ENCODE data around the gene KIZ.

The KIZ gene

GRCh38 chr20:21101453-21101931, 24.4 kb upstream of the KIZ start:
- Histone ChIP-seq H3K9me3 (no peaks in the 10 kb centered on the region; the same call in 1 of the 2 replicates), H3K36me3 (replicated peaks) (no peaks in the 10 kb centered on the region), H3K4me1 (peaks cover 6% of the 10 kb centered on the region), H3K27me3 (ENCODE audit: low read depth) (peaks cover 29% of the 10 kb centered on the region), H3K4me3 (no peak overlapping the region)
- no peak for DNase-seq (ENCODE audit: low spot score in 2 of 2)
- in situ Hi-C loops (cut with MboI; ENCODE audit: low sequenced_read_pairs), result no loop called here

GRCh38 chr20:21101932-21102575, 23.8 kb upstream of the KIZ start:
- no peak for DNase-seq (ENCODE audit: low spot score in 2 of 2)
- Histone ChIP-seq H3K27me3 (ENCODE audit: low read depth) (peaks cover 29% of the 10 kb centered on the region), H3K4me3 (no peak overlapping the region), H3K9me3 (no peaks in the 10 kb centered on the region; the same call in 1 of the 2 replicates), H3K36me3 (replicated peaks) (no peaks in the 10 kb centered on the region), H3K4me1 (peaks cover 6% of the 10 kb centered on the region)
- in situ Hi-C loops (cut with MboI; ENCODE audit: low sequenced_read_pairs), result no loop called here

GRCh38 chr20:21102603-21103311, 23.1 kb upstream of the KIZ start:
- in situ Hi-C loops (cut with MboI; ENCODE audit: low sequenced_read_pairs), result no loop called here

DNA sequence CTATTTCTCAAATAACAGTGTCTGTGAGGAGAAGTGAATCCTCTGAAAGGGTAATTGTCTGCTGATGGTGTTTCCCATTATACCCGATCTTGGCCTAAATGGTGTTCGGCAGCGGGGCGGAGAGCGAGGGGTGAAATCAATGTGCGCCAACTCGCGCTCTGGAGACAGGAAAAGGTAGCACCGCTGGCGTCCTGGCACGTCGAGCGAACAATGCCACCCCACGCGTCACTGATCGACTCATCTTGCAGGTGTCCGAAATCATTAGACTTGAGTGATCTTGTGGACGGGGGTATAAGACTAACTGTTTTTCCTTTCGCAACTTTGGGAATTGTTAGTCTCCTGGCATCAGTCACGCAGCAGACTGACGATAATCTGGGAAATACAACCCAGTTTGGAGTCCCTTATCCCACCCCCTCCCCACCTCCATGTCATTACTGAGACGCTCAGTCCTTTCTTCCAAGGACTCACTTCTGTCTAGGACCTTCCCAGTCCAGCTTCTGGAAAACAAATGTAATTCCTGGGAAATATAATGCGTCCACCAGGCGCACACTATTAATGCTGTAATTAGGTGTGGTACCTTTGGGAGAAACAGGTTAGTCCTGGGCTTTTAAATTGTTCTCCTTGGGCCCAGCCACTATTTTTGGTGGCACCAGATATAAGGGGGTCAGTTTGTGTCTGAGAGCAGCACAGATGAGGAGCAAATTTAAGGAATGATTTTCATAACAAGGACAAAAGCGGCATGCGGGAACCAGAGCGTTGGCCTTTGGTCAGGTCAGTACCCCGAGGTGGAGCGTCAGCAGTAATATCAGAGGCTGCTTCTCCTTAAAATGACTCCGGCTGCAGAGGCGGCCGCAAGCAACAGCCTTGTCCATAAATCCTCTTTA, 22.1 kb upstream of the KIZ start:
- DNase-seq (ENCODE audit: low spot score in 2 of 2), result no peak
- H3K27me3 ChIP-seq (ENCODE audit: low read depth), result peaks cover 20% of the 10 kb centered on the region
- no peaks in the 10 kb centered on the region for H3K36me3 ChIP-seq (replicated peaks)
- peaks cover 6% of the 10 kb centered on the region for H3K4me1 ChIP-seq
- H3K9me3 ChIP-seq, result no peaks in the 10 kb centered on the region; the same call in 1 of the 2 replicates
- no peak overlapping the region for H3K4me3 ChIP-seq
- in situ Hi-C loops (cut with MboI; ENCODE audit: low sequenced_read_pairs), result no loop called here

More at GRCh38 chr20:21102603-21103311, 23.1 kb upstream of the KIZ start:
- DNase-seq (ENCODE audit: low spot score in 2 of 2), result no peak
- Histone ChIP-seq H3K36me3 (replicated peaks) (no peaks in the 10 kb centered on the region), H3K4me3 (no peak overlapping the region), H3K4me1 (peaks cover 6% of the 10 kb centered on the region), H3K9me3 (no peaks in the 10 kb centered on the region; the same call in 1 of the 2 replicates), H3K27me3 (ENCODE audit: low read depth) (peaks cover 27% of the 10 kb centered on the region)

DNA sequence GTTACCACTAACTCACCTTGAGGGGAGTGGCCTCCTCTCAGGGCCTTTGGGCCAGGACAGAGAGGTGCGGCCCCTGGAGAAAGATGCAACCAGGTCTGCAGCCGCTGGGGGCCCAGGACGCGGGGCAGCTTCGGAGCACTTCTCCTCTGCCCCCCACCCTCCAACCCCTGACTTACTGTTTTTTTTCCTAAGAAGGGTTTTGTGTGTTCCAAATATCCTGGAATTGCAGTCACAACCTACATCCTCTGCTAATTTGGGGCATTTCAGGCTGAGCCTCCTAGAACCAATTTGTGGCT, 21.5 kb upstream of the KIZ start:
- no peaks in the 10 kb centered on the region for H3K36me3 ChIP-seq (replicated peaks)
- no peaks in the 10 kb centered on the region; the same call in 1 of the 2 replicates for H3K9me3 ChIP-seq
- no peak overlapping the region for H3K4me3 ChIP-seq
- in situ Hi-C loops (cut with MboI; ENCODE audit: low sequenced_read_pairs), result no loop called here
- DNase-seq (ENCODE audit: low spot score in 2 of 2), result no peak
- peaks cover 6% of the 10 kb centered on the region for H3K4me1 ChIP-seq
- H3K27me3 ChIP-seq (ENCODE audit: low read depth), result peaks cover 14% of the 10 kb centered on the region

- Histone ChIP-seq H3K9me3 (no peaks in the 10 kb centered on the region; the same call in 1 of the 2 replicates), H3K36me3 (replicated peaks) (no peaks in the 10 kb centered on the region), H3K27me3 (ENCODE audit: low read depth) (peaks cover 9% of the 10 kb centered on the region), H3K4me1 (peaks cover 6% of the 10 kb centered on the region), H3K4me3 (no peak overlapping the region)
- no peak for DNase-seq (ENCODE audit: low spot score in 2 of 2)
- in situ Hi-C loops (cut with MboI; ENCODE audit: low sequenced_read_pairs), result no loop called here
Observed at GRCh38 chr20:21104921-21105320, 21.0 kb upstream of the KIZ start.

GRCh38 chr20:21105429-21106170, 20.3 kb upstream of the KIZ start:
- no peaks in the 10 kb centered on the region; the same call in 1 of the 2 replicates for H3K9me3 ChIP-seq
- no peaks in the 10 kb centered on the region for H3K36me3 ChIP-seq (replicated peaks)
- H3K4me3 ChIP-seq, result no peak overlapping the region
- peaks cover 4% of the 10 kb centered on the region; the same call in 1 of the 2 replicates for H3K27me3 ChIP-seq (ENCODE audit: low read depth)
- no peak for DNase-seq (ENCODE audit: low spot score in 2 of 2)
- peaks cover 1% of the 10 kb centered on the region for H3K4me1 ChIP-seq
- in situ Hi-C loops (cut with MboI; ENCODE audit: low sequenced_read_pairs), result no loop called here

- no peaks in the 10 kb centered on the region for H3K36me3 ChIP-seq (replicated peaks)
- no peaks in the 10 kb centered on the region for H3K9me3 ChIP-seq
- in situ Hi-C loops (cut with MboI; ENCODE audit: low sequenced_read_pairs), result no loop called here
- DNase-seq (ENCODE audit: low spot score in 2 of 2), result no peak
- no peak within 1 kb of the TSS for H3K4me3 ChIP-seq
- H3K4me1 ChIP-seq, result no peaks in the 10 kb centered on the region
- H3K27me3 ChIP-seq (ENCODE audit: low read depth), result peaks cover 4% of the 10 kb centered on the region; the same call in 1 of the 2 replicates
Observed at GRCh38 chr20:21106171-21107017, 19.5 kb upstream of the KIZ start, which contains the start of gene LINC00237. Gene LINC00237, minus strand, starts transcription at chr20:21106358.

- in situ Hi-C loops (cut with MboI; ENCODE audit: low sequenced_read_pairs), result no loop called here
- Histone ChIP-seq H3K36me3 (replicated peaks) (no peaks in the 10 kb centered on the region), H3K4me1 (no peaks in the 10 kb centered on the region), H3K4me3 (no peak overlapping the region), H3K9me3 (no peaks in the 10 kb centered on the region), H3K27me3 (ENCODE audit: low read depth) (peaks cover 4% of the 10 kb centered on the region; the same call in 1 of the 2 replicates)
- DNase-seq (ENCODE audit: low spot score in 2 of 2), result no peak
Observed at GRCh38 chr20:21109144-21109543, 16.7 kb upstream of the KIZ start.

- H3K4me1 ChIP-seq, result no peaks in the 10 kb centered on the region
- no peak for DNase-seq (ENCODE audit: low spot score in 2 of 2)
- peaks cover 4% of the 10 kb centered on the region; the same call in 1 of the 2 replicates for H3K27me3 ChIP-seq (ENCODE audit: low read depth)
- no peak overlapping the region for H3K4me3 ChIP-seq
- H3K9me3 ChIP-seq, result no peaks in the 10 kb centered on the region
- H3K36me3 ChIP-seq (replicated peaks), result no peaks in the 10 kb centered on the region
- in situ Hi-C loops (cut with MboI; ENCODE audit: low sequenced_read_pairs), result no loop called here
Observed at GRCh38 chr20:21110811-21111210, 15.1 kb upstream of the KIZ start.

DNA sequence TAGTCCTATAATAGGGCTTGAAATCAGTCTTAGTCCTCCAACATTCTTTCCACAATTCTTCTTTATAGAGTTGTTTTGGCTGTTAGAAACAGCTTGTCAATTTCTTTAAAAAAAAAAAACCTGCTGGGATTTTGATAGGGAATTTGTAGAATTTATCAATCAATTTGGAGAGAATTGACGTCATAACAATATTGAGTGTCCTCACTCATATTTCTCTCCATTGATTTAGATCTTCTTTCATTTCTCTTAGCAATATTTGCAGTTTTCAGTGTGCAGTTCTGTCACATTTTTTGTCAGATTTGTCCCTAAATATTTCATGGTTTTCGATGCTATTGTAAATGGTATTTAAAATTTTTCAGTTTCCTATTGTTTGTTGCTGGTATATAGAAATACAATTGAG, 14.5 kb upstream of the KIZ start:
- Histone ChIP-seq H3K36me3 (replicated peaks) (no peaks in the 10 kb centered on the region), H3K4me1 (no peaks in the 10 kb centered on the region), H3K4me3 (no peak overlapping the region), H3K27me3 (ENCODE audit: low read depth) (peaks cover 4% of the 10 kb centered on the region; the same call in 1 of the 2 replicates), H3K9me3 (no peaks in the 10 kb centered on the region)
- in situ Hi-C loops (cut with MboI; ENCODE audit: low sequenced_read_pairs), result no loop called here
- no peak for DNase-seq (ENCODE audit: low spot score in 2 of 2)

- no peaks in the 10 kb centered on the region for H3K27me3 ChIP-seq (ENCODE audit: low read depth)
- DNase-seq (ENCODE audit: low spot score in 2 of 2), result no peak
- no peaks in the 10 kb centered on the region for H3K9me3 ChIP-seq
- H3K4me1 ChIP-seq, result no peaks in the 10 kb centered on the region
- in situ Hi-C loops (cut with MboI; ENCODE audit: low sequenced_read_pairs), result no loop called here
- H3K4me3 ChIP-seq, result no peak overlapping the region
- H3K36me3 ChIP-seq (replicated peaks), result no peaks in the 10 kb centered on the region
Observed at GRCh38 chr20:21113697-21114096, 12.2 kb upstream of the KIZ start.

Measured in HAP-1 (cell line).